Measurements from ENCODE around the gene CTDSPL.
A peak's percentile ranks its signal among the peaks of the same experiment; 100 is the strongest.

Gene CTDSPL

DNA sequence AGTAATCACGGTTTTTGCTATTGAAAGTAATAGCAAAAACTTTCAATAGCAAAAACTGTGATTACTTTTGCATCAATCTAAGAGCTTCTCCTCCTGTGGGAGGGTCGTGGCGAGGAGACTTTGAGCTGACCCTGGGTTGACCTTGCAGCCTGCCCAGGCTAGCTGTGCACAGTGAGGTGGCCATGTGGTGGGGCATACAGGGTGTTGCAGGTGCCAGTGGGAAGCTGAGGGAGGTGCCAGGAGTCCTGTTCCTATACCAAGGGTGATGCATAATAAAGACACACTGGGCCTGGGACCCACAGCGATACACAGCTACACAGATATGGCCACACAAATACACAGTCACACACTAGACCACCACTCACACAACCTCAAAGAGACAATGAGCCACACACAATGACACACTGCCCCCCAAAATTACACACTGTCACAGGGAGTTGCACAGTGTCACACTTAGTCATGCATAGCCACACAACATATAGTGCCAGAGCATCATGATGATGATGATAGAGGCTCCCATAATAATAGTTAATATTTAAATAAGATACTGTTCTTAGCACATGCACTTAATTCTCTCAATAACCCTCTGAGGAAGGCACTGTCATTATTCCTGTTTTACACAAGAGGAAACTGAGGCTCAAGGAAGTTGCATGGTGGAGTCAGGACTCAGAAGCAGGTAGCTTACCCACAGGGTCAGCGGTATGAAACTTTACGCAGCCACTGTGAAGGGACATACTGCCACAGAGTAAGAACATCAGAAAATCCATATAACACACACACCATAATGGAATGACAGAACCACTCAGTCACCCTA is 161.4 kb downstream of the CTDSPL start:
- Histone ChIP-seq H3K4me1 (ENCODE audit: control insufficient read depth, insufficient read depth, low read depth, low read length) (peaks cover 10% of the 10 kb centered on the region), H2BK12ac (ENCODE audit: low read length in 2 of 2) (no peak overlapping the region), H2AK5ac (ENCODE audit: low read length, severe bottlenecking) (no peak overlapping the region), H3K14ac (ENCODE audit: low read length in 2 of 2) (no peak overlapping the region), H3K23ac (ENCODE audit: low read length in 2 of 2) (no peak overlapping the region), H2BK120ac (ENCODE audit: low read depth, low read length) (no peak overlapping the region), H3K9ac (ENCODE audit: low read length) (peak overlapping the region; percentile 93), H3K4me3 (ENCODE audit: insufficient read depth in 1 of 2, low read depth in 1 of 2, low read length in 2 of 2) (peak overlapping the region in 1 of 2 experiments; percentile 95), H3K4ac (ENCODE audit: low read depth in 1 of 2, low read length in 2 of 2) (no peak overlapping the region), H2BK15ac (ENCODE audit: low read depth, poor library complexity, severe bottlenecking) (no peak overlapping the region), H2BK5ac (ENCODE audit: low read depth, low read length, poor library complexity, severe bottlenecking) (no peak overlapping the region), H3K36me3 (ENCODE audit: control insufficient read depth in 1 of 2, insufficient read depth in 2 of 2, low read depth in 1 of 2, low read length in 2 of 2) (peaks cover 16 to 23% of the 10 kb centered on the region in 2 experiments), H3K4me2 (ENCODE audit: low read length, poor library complexity, severe bottlenecking) (no peak overlapping the region), H3K27me3 (ENCODE audit: control insufficient read depth in 1 of 2, insufficient read depth in 1 of 2, low read length in 2 of 2) (no peaks in the 10 kb centered on the region), H4K91ac (ENCODE audit: low read length) (peak overlapping the region; percentile 18), H3K9me3 (ENCODE audit: control insufficient read depth, low read length) (no peaks in the 10 kb centered on the region), H3K27ac (ENCODE audit: low read length, poor library complexity, severe bottlenecking) (no peak overlapping the region), H3K79me1 (replicated peaks; ENCODE audit: low read length, poor library complexity, severe bottlenecking) (peaks cover 1% of the 10 kb centered on the region), H3K18ac (ENCODE audit: low read depth in 1 of 2, low read length in 2 of 2) (no peak overlapping the region), H4K8ac (ENCODE audit: low read length) (peak overlapping the region; percentile 27), H2AFZ (ENCODE audit: low read depth, low read length) (no peak overlapping the region)
- DNase-seq: no peak
- WGBS: 92% methylated on average over 5 of the region's 6 CpGs

DNA sequence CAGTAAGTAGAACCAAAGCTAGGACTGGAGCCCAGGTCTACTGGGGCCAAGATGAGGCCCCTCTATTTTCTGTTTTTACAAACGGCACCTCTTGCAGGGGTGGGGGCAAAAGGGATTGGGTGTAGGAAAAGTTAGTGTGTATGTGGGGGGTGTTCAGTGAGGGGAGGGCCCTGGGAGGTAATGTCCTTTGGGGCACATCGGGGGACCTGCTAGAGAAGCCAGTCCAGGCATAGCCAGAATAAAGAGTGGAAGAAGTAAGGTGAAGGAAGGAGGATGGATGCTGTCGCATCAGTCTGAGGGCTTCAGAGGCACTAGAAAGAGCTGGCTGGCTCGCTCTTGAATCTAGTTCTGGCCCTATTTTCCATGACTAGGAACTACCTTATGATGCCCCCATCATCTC is 165.2 kb downstream of the CTDSPL start:
- H2BK12ac ChIP-seq (ENCODE audit: low read length in 2 of 2): no peak overlapping the region
- no peak overlapping the region for H3K9ac ChIP-seq (ENCODE audit: low read length)
- H3K18ac ChIP-seq (ENCODE audit: low read depth in 1 of 2, low read length in 2 of 2): no peak overlapping the region
- no peaks in the 10 kb centered on the region for H3K36me3 ChIP-seq (ENCODE audit: control insufficient read depth in 1 of 2, insufficient read depth in 2 of 2, low read depth in 1 of 2, low read length in 2 of 2)
- WGBS: 39% methylated on average over 2 of the region's 4 CpGs
- no peak overlapping the region for H2BK5ac ChIP-seq (ENCODE audit: low read depth, low read length, poor library complexity, severe bottlenecking)
- no peaks in the 10 kb centered on the region for H3K79me1 ChIP-seq (replicated peaks; ENCODE audit: low read length, poor library complexity, severe bottlenecking)
- H2BK15ac ChIP-seq (ENCODE audit: low read depth, poor library complexity, severe bottlenecking): peak overlapping the region; percentile 64
- no peak overlapping the region for H3K4ac ChIP-seq (ENCODE audit: low read depth in 1 of 2, low read length in 2 of 2)
- no peak overlapping the region for H2AFZ ChIP-seq (ENCODE audit: low read depth, low read length)
- H3K27me3 ChIP-seq (ENCODE audit: control insufficient read depth in 1 of 2, insufficient read depth in 1 of 2, low read length in 2 of 2): no peaks in the 10 kb centered on the region
- no peaks in the 10 kb centered on the region for H3K9me3 ChIP-seq (ENCODE audit: control insufficient read depth, low read length)
- DNase-seq: no peak
- no peak overlapping the region for H4K8ac ChIP-seq (ENCODE audit: low read length)
- peaks cover 28% of the 10 kb centered on the region for H3K4me1 ChIP-seq (ENCODE audit: control insufficient read depth, insufficient read depth, low read depth, low read length)
- H3K14ac ChIP-seq (ENCODE audit: low read length in 2 of 2): no peak overlapping the region
- H3K27ac ChIP-seq (ENCODE audit: low read length, poor library complexity, severe bottlenecking): no peak overlapping the region
- no peak overlapping the region for H4K91ac ChIP-seq (ENCODE audit: low read length)
- no peak overlapping the region for H2BK120ac ChIP-seq (ENCODE audit: low read depth, low read length)
- H2AK5ac ChIP-seq (ENCODE audit: low read length, severe bottlenecking): no peak overlapping the region
- no peak overlapping the region for H3K4me2 ChIP-seq (ENCODE audit: low read length, poor library complexity, severe bottlenecking)
- H3K23ac ChIP-seq (ENCODE audit: low read length in 2 of 2): no peak overlapping the region
- H3K4me3 ChIP-seq (ENCODE audit: insufficient read depth in 1 of 2, low read depth in 1 of 2, low read length in 2 of 2): no peak overlapping the region

DNA sequence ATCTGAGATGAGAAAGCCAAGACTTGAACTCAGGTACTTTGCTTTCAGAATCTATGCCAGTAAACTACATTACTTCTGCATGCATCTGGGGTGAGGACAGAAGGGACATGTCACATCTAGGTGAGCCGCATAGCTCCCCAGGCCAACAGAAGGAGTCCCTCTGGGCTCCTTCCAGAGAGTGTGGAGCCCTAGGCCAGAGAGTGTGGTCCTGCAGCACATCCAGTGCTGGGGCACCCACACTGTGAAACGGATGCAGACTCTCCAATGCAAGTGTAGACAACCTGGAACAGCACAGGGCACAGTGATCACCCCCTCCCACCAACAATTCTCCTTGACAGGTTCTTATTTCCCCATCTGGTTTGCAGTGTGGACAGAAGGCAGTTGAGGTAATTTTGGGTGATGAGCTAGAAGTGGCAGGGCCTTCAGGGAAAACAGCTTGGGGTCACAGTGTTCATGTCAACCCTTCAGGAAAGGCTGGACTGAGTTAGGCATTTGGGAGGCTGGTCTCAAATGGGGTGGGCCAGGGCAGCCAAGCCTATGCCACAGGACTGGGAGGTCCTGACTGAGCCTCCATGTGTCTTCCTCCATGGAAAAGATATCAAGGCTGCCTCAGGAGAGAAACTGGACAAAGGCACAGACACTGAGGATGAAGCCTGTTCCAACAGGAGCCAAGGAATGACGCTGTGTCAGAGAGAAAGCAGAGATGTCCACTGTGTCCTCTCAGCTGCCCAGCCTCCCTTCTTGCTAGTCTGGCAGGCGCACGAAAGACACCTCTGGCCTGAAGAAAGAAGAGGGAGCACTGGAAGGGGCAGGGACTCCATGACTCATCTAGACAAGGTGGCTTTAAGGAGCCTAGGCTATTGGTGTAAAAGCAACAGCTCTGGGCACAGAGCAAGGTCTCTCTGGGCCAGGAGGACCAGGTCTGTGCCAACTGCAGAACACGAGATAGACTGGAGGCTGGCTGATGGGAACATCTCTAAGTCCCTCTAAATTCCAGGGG is 166.1 kb downstream of the CTDSPL start:
- Histone ChIP-seq H3K23ac (ENCODE audit: low read length in 2 of 2) (no peak overlapping the region), H4K8ac (ENCODE audit: low read length) (no peak overlapping the region), H3K9me3 (ENCODE audit: control insufficient read depth, low read length) (no peaks in the 10 kb centered on the region), H3K27me3 (ENCODE audit: control insufficient read depth in 1 of 2, insufficient read depth in 1 of 2, low read length in 2 of 2) (no peaks in the 10 kb centered on the region), H2AK5ac (ENCODE audit: low read length, severe bottlenecking) (no peak overlapping the region), H4K91ac (ENCODE audit: low read length) (no peak overlapping the region), H3K18ac (ENCODE audit: low read depth in 1 of 2, low read length in 2 of 2) (no peak overlapping the region), H3K27ac (ENCODE audit: low read length, poor library complexity, severe bottlenecking) (no peak overlapping the region), H3K36me3 (ENCODE audit: control insufficient read depth in 1 of 2, insufficient read depth in 2 of 2, low read depth in 1 of 2, low read length in 2 of 2) (no peaks in the 10 kb centered on the region), H2BK12ac (ENCODE audit: low read length in 2 of 2) (no peak overlapping the region), H3K4me3 (ENCODE audit: insufficient read depth in 1 of 2, low read depth in 1 of 2, low read length in 2 of 2) (peak overlapping the region in 1 of 2 experiments; percentile 79), H3K9ac (ENCODE audit: low read length) (peak overlapping the region; percentile 88), H3K79me1 (replicated peaks; ENCODE audit: low read length, poor library complexity, severe bottlenecking) (no peaks in the 10 kb centered on the region), H2AFZ (ENCODE audit: low read depth, low read length) (no peak overlapping the region), H3K4ac (ENCODE audit: low read depth in 1 of 2, low read length in 2 of 2) (no peak overlapping the region), H3K14ac (ENCODE audit: low read length in 2 of 2) (no peak overlapping the region), H3K4me2 (ENCODE audit: low read length, poor library complexity, severe bottlenecking) (no peak overlapping the region), H2BK120ac (ENCODE audit: low read depth, low read length) (no peak overlapping the region), H2BK5ac (ENCODE audit: low read depth, low read length, poor library complexity, severe bottlenecking) (no peak overlapping the region), H2BK15ac (ENCODE audit: low read depth, poor library complexity, severe bottlenecking) (no peak overlapping the region), H3K4me1 (ENCODE audit: control insufficient read depth, insufficient read depth, low read depth, low read length) (peaks cover 28% of the 10 kb centered on the region)
- 92% methylated on average over 5 of the region's 6 CpGs for WGBS
- DNase-seq: peak; percentile 16
